Pancreas (tissue), 10 donors: ENCODE data around the gene TPD52L3. TPM values are rescaled to one million over a fixed set of nuclear protein-coding genes. Genes with fewer than 3 reads are reported as not detected.

Source experiments
- ATAC-seq, 4 donors: fragments of 200-7000 bp; cut with Tn5 transposase; one replicate each; pipeline versions ENCODE4 v1.8.0 to v1.9.1; 2020; ENCODE audit warnings: mild to moderate bottlenecking in 4 of 4, moderate library complexity in 4 of 4
- DNase-seq, 6 donors: peaks; one replicate each; pipeline ENCODE4 v3.0.0-alpha.2; 2020
- FAIRE-seq: peaks from 2 replicates; lab custom pipeline; 2012; peaks lifted over from hg19 to GRCh38; lab: Jason Lieb, UNC
- H3K27ac ChIP-seq, 4 donors: fragments of 200-600 bp; sonication (generic); 1 replicate in 3 of 4; 2 replicates in 1 of 4; pipeline versions ENCODE4 v1.5.0 to v1.8.0; 2020
- H3K27me3 ChIP-seq, 4 donors: fragments of 200-600 bp; one replicate each; pipeline ENCODE4 v1.8.0; 2021
- H3K36me3 ChIP-seq, 3 donors: fragments of 200-600 bp; sonication (generic) in 1 of 3; one replicate each; pipeline versions ENCODE4 v1.5.0 to v1.8.0; 2020 to 2021
- H3K4me1 ChIP-seq, 3 donors: fragments of 200-600 bp; one replicate each; pipeline ENCODE4 v1.8.0; 2021
- H3K4me3 ChIP-seq, 4 donors: fragments of 200-600 bp; sonication (generic) in 2 of 4; one replicate each; pipeline versions ENCODE4 v1.5.0 to v1.8.0; 2020 to 2021
- H3K9me3 ChIP-seq, 4 donors: fragments of 200-600 bp; one replicate each; pipeline ENCODE4 v1.8.0; 2021
- WGBS, 2 donors: extraction: QIAGEN DNeasy Blood & Tissue Kit; methylation state at CpG; one replicate each; pipeline ENCODE4 v1.1.7; 2013; 5-methylcytosine and 5-hydroxymethylcytosine counted together
- intact Hi-C, 3 donors: fragments of 100-400 bp; cut with DNase I; formaldehyde crosslinking; loops; one replicate each; pipeline versions ENCODE4 v1.11.1 to v1.14.2; 2022
- polyA plus RNA-seq, 2 donors: library from polyadenylated mRNA; stranded (reverse); fragments of 200-250 nt; gene quantifications; one replicate each; pipeline ENCODE4 v1.2.3, GENCODE V29; 2013
- total RNA-seq, 6 donors: library from RNA; stranded (reverse); fragmentation: NEBNext Ultra II Directional in 4 of 6; extraction: Animal tissue kit (Norgen Biotek cat#: 25700) in 4 of 6; gene quantifications; one replicate each; pipeline versions ENCODE4 v1.2.1 to v1.2.4, GENCODE V29; 2021 to 2023
- TF ChIP-seq, protein P1 (sequence below), 4 donors: fragments of 200-600 bp; sonication (generic) in 3 of 4; IDR thresholded peaks; one replicate each; pipeline versions ENCODE4 v1.5.0 to v1.8.0; 2021; ENCODE audit warnings: antibody characterized with exemption in 4 of 4
- donor health status: healthy with polysubstance abuse.
- donor health status: DM: no; HTN: no; CAD: no; lungs with moderate emphysema.
- donor health status: DM: no; HTN: no; CAD: no.
- donor health status: control.
- donor health status: control.
- donor health status: Bipolar disorder and iron deficiency.
- donor health status: DM: yes; HTN: yes; CAD: no.
- donor health status: DM: no; HTN: no; CAD: no.
- donor health status: DM: no; HTN: no; CAD: no.
- donor health status: DM: yes; HTN: yes; CAD: no.

TPD52L3 gene
- total RNA-seq, result not detected
- polyA plus RNA-seq, result not detected

DNA sequence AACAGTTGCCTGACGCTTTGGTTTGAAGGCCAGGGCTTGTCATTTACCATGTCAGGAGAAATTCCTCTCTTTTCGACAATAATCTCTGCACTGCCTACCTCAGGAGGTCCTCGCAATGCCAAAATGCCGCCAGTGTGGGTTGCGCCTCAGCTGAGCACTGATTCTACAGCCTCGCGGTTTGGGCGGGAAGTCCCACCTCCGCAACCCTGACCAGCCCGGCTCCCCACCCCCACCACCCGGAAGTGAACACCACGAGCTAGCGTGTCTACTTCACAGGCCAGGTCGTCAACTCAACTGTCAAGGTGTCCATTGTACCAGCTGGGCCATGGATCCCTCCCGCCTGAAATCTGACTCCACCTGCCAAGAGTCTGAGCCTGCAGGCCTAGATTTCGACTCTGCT, at the start of gene TPD52L3:
TSS of gene TPD52L3 (plus strand) at position 273 of the 400 bp plus-strand sequence. CDS start 221 bp downstream, outside the sequence.
- no peaks in the 10 kb centered on the region for H3K36me3 ChIP-seq
- H3K27me3 ChIP-seq, result no peaks in the 10 kb centered on the region
- intact Hi-C loops, result no loop called here
- H3K9me3 ChIP-seq, result no peaks in the 10 kb centered on the region
- DNase-seq (no peak), FAIRE-seq (no peak), ATAC-seq (no peak)
- H3K27ac ChIP-seq, result no peak within 1 kb of the TSS
- WGBS, 2 donors, result 86 to 87% methylated on average over 16 of the region's 16 CpGs
- no peak within 1 kb of the TSS for H3K4me3 ChIP-seq
- TF ChIP-seq, protein P1, sequence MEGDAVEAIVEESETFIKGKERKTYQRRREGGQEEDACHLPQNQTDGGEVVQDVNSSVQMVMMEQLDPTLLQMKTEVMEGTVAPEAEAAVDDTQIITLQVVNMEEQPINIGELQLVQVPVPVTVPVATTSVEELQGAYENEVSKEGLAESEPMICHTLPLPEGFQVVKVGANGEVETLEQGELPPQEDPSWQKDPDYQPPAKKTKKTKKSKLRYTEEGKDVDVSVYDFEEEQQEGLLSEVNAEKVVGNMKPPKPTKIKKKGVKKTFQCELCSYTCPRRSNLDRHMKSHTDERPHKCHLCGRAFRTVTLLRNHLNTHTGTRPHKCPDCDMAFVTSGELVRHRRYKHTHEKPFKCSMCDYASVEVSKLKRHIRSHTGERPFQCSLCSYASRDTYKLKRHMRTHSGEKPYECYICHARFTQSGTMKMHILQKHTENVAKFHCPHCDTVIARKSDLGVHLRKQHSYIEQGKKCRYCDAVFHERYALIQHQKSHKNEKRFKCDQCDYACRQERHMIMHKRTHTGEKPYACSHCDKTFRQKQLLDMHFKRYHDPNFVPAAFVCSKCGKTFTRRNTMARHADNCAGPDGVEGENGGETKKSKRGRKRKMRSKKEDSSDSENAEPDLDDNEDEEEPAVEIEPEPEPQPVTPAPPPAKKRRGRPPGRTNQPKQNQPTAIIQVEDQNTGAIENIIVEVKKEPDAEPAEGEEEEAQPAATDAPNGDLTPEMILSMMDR (IDR thresholded peaks at IDR 0.05), result no peak
- H3K4me1 ChIP-seq, result no peaks in the 10 kb centered on the region

DNA sequence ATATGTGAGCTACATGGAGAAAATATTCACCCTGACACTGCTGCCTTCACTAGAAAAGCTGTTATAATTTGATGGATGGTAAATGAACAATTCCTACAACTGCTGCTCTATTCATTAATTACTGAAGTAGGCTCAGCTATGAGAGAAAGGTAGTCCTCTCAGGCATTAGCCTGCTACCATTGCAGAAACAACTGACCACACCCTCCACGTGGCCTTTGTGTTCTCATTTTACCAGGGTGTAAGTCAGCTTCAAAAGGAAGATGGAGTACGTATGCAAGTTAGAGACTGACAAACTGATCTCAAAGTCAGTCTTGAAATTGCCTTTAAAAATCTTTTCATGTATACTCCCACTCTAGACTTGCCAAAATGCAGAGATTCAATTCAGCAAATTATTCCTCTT, 26.3 kb upstream of the TPD52L3 start:
- TF ChIP-seq, protein P1 (IDR thresholded peaks at IDR 0.05), result no peak
- H3K27me3 ChIP-seq, result no peaks in the 10 kb centered on the region
- no peaks in the 10 kb centered on the region for H3K36me3 ChIP-seq
- no peaks in the 10 kb centered on the region for H3K9me3 ChIP-seq
- H3K4me1 ChIP-seq, result no peaks in the 10 kb centered on the region
- no peak for ATAC-seq
- 35 to 62% methylated on average over 2 of the region's 2 CpGs for WGBS, 2 donors
- H3K4me3 ChIP-seq, result no peak overlapping the region
- H3K27ac ChIP-seq, result no peak overlapping the region
- FAIRE-seq, result no peak
- DNase-seq, result no peak
- intact Hi-C loops, result no loop called here

DNA sequence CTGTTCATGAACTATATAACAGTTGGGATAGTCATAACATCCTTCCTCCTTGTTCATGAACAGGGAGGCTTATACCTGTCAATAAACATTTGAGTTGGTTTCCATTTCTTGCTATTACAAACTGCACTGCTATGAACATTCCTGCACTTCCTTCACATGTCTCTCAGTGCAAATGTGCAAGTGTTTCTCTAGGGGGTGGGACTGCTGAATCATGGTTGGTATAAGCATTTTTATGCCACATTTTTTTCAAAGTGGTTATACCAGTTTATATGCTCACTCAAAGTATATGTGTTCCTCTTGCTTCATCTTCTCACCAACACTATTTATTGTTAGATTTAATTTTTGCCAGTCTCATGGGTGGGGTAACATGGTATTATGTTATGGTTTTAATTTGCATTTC, 25.8 kb upstream of the TPD52L3 start:
- Histone ChIP-seq H3K9me3 (no peaks in the 10 kb centered on the region), H3K4me1 (no peaks in the 10 kb centered on the region), H3K27ac (no peak overlapping the region), H3K36me3 (no peaks in the 10 kb centered on the region), H3K27me3 (no peaks in the 10 kb centered on the region), H3K4me3 (no peak overlapping the region)
- FAIRE-seq (no peak), DNase-seq (no peak), ATAC-seq (peak in 1 of 4 donors; percentile 35)
- intact Hi-C loops, result no loop called here
- TF ChIP-seq, protein P1 (IDR thresholded peaks at IDR 0.05), result no peak

- Histone ChIP-seq H3K9me3 (no peaks in the 10 kb centered on the region), H3K27me3 (no peaks in the 10 kb centered on the region), H3K4me1 (no peaks in the 10 kb centered on the region), H3K36me3 (no peaks in the 10 kb centered on the region), H3K27ac (no peak overlapping the region), H3K4me3 (no peak overlapping the region)
- TF ChIP-seq, protein P1 (IDR thresholded peaks at IDR 0.05), result no peak
- no peak for FAIRE-seq
- no peak for DNase-seq
- ATAC-seq, result no peak
- intact Hi-C loops, result no loop called here
These were observed 23.9 kb upstream of the TPD52L3 start for GRCh38 chr9:6304232-6304631.

GRCh38 chr9:6305954-6306563, 22.1 kb upstream of the TPD52L3 start:
- ATAC-seq (peak; percentile 81 to 94 (median 90)), DNase-seq (no peak), FAIRE-seq (peak; percentile 84)
- Histone ChIP-seq H3K27ac (no peak overlapping the region), H3K9me3 (no peaks in the 10 kb centered on the region), H3K4me3 (no peak overlapping the region), H3K36me3 (no peaks in the 10 kb centered on the region), H3K27me3 (no peaks in the 10 kb centered on the region), H3K4me1 (no peaks in the 10 kb centered on the region)
- 78 to 91% methylated on average over 2 of the region's 2 CpGs for WGBS, 2 donors
- TF ChIP-seq, protein P1 (IDR thresholded peaks at IDR 0.05), result peak in 3 of 4 donors; percentile 34 to 52 (median 46)
- intact Hi-C loops, result loop anchor here in 2 of 3 donors (5.0 kb wide), 2 partner anchors 109 to 254 kb away; no protein-coding TSS in a partner anchor
